WERI-Rb-1 (cell line): ENCODE data around the gene TUBA4B.
"Not testable (repeated sequence)": the region's sequence is repeated elsewhere in the genome, so short reads cannot be mapped to it uniquely, and the experiment has no call there.

ENCODE experiments used
- DNase-seq: peaks from one replicate; pipeline ENCODE4 v3.0.0-alpha.2; 2020
- H3K27ac ChIP-seq: fragments of 250-450 bp; sonication (Bioruptor Pico); 2 replicates; pipeline ENCODE4 v1.5.1; 2020; ENCODE audit warnings: mild to moderate bottlenecking, moderate library complexity
- H3K27me3 ChIP-seq: fragments of 250-450 bp; sonication (Bioruptor Pico); 2 replicates; pipeline ENCODE4 v1.5.1; 2021; ENCODE audit warnings: mild to moderate bottlenecking, low read depth, moderate library complexity; ENCODE audit not compliant: insufficient read depth, severe bottlenecking
- H3K36me3 ChIP-seq: fragments of 250-450 bp; sonication (Bioruptor Pico); 2 replicates; pipeline ENCODE4 v1.5.1; 2020; ENCODE audit warnings: mild to moderate bottlenecking, moderate library complexity
- H3K4me3 ChIP-seq: 2 replicates; pipeline ENCODE4 v1.5.1; 2011; ENCODE audit warnings: low read depth, mild to moderate bottlenecking, control low read depth, low read length
- H3K9me3 ChIP-seq: fragments of 250-450 bp; sonication (Bioruptor Pico); 2 replicates; pipeline ENCODE4 v1.5.1; 2021; ENCODE audit warnings: mild to moderate bottlenecking, moderate library complexity; ENCODE audit not compliant: severe bottlenecking
- CTCF ChIP-seq: IDR thresholded peaks from 2 replicates; pipeline ENCODE4 v1.5.1; 2011; ENCODE audit warnings: low read depth, mild to moderate bottlenecking, control low read depth, inconsistent platforms, low read length

TUBA4B gene

GRCh38 chr2:219284501-219285372 lies 31.7 kb downstream of the TUBA4B start:
- Histone ChIP-seq H3K36me3 (peaks cover 68% of the 10 kb centered on the region), H3K27ac (no peak overlapping the region), H3K9me3 (no peaks in the 10 kb centered on the region), H3K27me3 (no peaks in the 10 kb centered on the region), H3K4me3 (no peak overlapping the region)
- no peak for TF ChIP-seq CTCF
- DNase-seq: no peak

- Histone ChIP-seq H3K27ac (peak overlapping the region; percentile 31), H3K9me3 (no peaks in the 10 kb centered on the region), H3K27me3 (no peaks in the 10 kb centered on the region), H3K36me3 (peaks cover 67% of the 10 kb centered on the region), H3K4me3 (no peak overlapping the region)
- no peak for DNase-seq
- TF ChIP-seq CTCF: no peak
Observed at GRCh38 chr2:219285373-219285735, 32.3 kb downstream of the TUBA4B start.

- Histone ChIP-seq H3K4me3 (no peak overlapping the region), H3K36me3 (peaks cover 61% of the 10 kb centered on the region), H3K27me3 (no peaks in the 10 kb centered on the region), H3K27ac (peak overlapping the region; percentile 31), H3K9me3 (no peaks in the 10 kb centered on the region)
- TF ChIP-seq CTCF: no peak
- peak; percentile 67 for DNase-seq
Observed at GRCh38 chr2:219285894-219286425, 32.9 kb downstream of the TUBA4B start.

- Histone ChIP-seq H3K36me3 (peaks cover 55% of the 10 kb centered on the region), H3K9me3 (no peaks in the 10 kb centered on the region), H3K27me3 (no peaks in the 10 kb centered on the region), H3K4me3 (no peak overlapping the region), H3K27ac (peak overlapping the region; percentile 20)
- DNase-seq: no peak
- TF ChIP-seq CTCF: no peak
Observed at GRCh38 chr2:219286436-219287115, 33.5 kb downstream of the TUBA4B start.

GRCh38 chr2:219287116-219287440 lies 34.0 kb downstream of the TUBA4B start:
- not testable (repeated sequence) for DNase-seq, H3K9me3 ChIP-seq, H3K4me3 ChIP-seq, H3K27me3 ChIP-seq
- peak overlapping the region; percentile 20; the same call in 1 of the 2 replicates for H3K27ac ChIP-seq
- H3K36me3 ChIP-seq: peaks cover 50% of the 10 kb centered on the region

GRCh38 chr2:219287580-219288265 lies 34.7 kb downstream of the TUBA4B start:
- no peak for TF ChIP-seq CTCF
- Histone ChIP-seq H3K36me3 (peaks cover 44% of the 10 kb centered on the region), H3K27ac (peak overlapping the region; percentile 28; the same call in 1 of the 2 replicates), H3K9me3 (no peaks in the 10 kb centered on the region), H3K4me3 (no peak overlapping the region), H3K27me3 (no peaks in the 10 kb centered on the region)
- DNase-seq: no peak
